GM18526 (cell line): ENCODE results near the gene CCSER1.

Source experiments
- POLR2A ChIP-seq: IDR thresholded peaks from 3 replicates; pipeline ENCODE4 v1.6.1; 2011; ENCODE audit not compliant: insufficient read length; ENCODE audit errors: extremely low read depth

Gene CCSER1

GRCh38 chr4:90816754-90817153, 689.6 kb downstream of the CCSER1 start:
- TF ChIP-seq POLR2A = no peak

DNA sequence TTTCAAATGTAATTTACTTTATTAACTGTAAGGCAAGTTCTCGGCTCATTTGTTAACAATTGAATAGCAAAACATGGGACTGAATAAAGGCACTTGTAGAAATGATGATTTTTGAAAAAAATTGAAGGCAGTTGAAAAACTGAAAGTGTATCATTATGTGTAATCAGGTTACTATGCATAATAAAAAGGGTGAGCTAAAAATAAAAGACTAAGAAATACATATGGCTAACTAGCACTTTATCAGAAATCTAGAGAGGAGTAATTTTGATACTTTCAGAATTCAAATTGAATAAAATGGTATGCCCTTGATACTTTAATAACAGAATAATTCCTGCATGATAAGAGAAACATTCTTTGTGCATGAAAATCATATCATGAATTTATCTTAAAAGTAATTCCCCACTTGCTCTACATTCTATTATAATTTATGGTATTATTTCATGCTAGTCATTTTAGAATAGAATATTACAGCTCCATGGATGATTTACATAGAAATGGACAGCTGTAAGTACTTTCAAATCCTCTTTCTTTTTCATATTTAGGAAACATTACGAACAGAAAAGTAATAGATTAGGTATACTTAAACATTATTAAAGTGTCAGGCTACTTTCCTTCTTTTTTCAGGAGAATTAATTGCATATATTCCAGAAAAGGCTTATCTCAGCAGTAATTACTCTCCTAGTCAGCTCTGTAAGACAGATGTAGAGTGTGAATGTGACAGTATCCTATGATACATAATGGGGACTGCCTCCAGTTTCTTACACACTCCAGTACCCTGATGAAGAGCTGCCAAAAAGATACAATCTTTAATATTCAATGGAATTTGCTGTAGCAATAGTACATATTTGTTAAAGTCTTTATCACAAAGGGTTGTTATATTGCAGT, 697.3 kb downstream of the CCSER1 start:
- TF ChIP-seq POLR2A = no peak

- TF ChIP-seq POLR2A = no peak
Measured at GRCh38 chr4:90825849-90826248, 698.7 kb downstream of the CCSER1 start.

DNA sequence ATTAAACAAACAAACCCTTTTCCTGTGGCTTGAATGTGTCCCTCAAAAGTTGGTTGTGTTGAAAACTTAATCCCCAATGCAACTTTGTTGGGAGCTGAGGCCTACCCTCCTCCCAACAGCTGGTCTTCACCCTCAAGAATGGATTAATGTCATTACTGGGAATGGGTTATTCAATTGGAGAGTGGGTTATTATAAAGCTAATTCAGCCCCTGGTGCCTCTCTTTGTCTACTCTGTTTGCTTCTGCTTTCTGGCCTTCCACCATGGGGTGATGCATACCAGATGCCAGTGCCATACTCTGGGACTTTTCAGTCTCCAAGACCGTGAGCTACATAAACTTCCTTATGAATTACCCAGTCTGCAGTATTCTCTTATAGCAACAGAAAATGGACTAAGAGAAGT, 706.5 kb downstream of the CCSER1 start:
- no peak for TF ChIP-seq POLR2A

GRCh38 chr4:90837241-90837640, 710.0 kb downstream of the CCSER1 start:
- TF ChIP-seq POLR2A = no peak

GRCh38 chr4:90840291-90840690, 713.1 kb downstream of the CCSER1 start:
- no peak for TF ChIP-seq POLR2A

DNA sequence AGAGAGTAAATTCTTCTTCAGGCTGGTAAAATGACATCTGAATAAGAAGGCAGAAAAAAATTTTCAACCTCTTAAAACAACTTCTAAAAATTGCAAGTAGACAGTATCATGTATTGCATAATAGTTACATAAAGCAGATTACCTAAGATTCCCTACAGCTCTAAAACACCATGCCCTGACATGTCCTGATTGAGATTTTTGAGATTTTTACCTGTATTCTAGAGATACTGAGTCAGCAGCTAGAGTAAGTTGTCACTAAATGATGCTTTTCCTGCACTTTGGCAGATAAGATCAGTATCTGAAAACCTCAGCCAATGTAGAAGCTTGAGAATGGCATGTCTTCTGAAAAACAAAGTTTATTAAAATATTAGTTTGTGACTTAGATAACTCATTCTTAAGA, 713.6 kb downstream of the CCSER1 start:
- TF ChIP-seq POLR2A = no peak

GRCh38 chr4:90841676-90842075, 714.5 kb downstream of the CCSER1 start:
- no peak for TF ChIP-seq POLR2A

DNA sequence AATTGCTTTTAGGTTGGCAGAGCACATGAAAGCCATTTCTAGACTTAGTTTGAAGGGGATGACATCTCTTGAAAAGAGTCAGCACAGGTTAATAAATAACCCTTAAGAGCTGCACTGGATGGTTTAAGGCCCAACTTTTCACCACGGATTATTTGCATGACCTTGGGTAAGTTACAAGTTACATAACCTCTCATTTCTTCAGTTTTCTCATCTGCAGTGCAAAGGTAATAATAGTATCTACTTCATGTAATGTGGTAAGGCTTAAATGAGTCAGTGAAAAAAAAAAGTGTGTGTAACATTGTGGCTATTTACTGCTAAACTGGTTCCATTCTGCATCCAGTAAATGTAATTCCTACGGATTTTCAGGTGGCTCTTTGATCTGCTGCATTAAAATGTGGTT, 715.8 kb downstream of the CCSER1 start:
- TF ChIP-seq POLR2A = no peak

DNA sequence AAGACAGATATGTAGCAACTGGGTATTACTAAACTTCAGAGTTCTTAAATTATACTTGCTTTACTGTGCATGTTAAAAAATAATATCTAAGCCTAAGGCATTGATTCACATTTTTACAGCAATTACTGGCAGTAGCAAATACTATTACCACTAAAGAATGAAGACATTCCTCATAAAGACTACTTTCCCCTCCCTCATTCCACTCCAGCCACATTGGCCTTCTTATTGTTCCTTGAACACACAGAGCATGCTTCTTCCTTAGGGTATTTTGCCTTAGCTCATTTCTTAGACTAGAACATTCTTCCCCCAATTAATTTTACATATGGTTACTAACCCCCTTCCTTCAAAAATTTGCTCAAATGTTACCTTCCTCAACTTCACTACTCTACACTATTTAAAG, 717.0 kb downstream of the CCSER1 start:
- no peak for TF ChIP-seq POLR2A

DNA sequence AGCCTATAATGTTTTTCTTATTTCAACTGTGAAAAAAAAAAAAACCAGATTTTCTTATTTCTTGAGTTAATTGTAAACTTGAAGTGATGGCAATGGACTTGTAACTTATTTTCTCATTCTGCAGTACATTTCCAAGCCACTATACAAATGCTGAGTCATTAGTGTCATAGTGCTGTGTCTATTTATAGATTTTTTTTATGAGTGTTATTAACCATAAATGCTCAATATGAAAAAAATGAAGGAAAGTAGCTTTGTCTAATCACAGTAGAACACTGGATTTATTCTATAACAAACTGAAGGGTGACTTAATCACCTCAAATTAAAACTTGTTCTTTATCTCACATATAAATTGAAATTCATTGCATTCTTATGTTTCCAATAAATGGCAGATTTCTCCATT, 718.6 kb downstream of the CCSER1 start:
- TF ChIP-seq POLR2A = no peak

DNA sequence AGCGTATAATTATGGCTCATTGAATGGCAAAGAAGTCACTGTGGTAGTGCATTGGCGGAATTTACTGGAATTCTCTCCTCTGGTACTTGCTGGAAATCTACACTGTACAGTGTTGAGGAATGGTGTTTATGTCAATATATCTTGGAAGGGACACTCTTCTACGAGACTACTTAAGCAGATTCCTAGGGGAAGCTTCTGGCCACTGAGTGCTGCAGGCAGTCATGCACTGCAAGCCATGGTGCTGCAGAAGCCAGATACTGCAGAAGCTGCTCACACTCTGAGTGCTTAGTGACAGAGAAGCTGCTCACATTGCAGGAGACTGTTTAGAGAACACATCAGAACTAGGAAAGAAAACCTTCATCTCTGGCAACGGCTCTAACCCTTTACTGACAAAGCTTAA, 725.0 kb downstream of the CCSER1 start:
- no peak for TF ChIP-seq POLR2A

DNA sequence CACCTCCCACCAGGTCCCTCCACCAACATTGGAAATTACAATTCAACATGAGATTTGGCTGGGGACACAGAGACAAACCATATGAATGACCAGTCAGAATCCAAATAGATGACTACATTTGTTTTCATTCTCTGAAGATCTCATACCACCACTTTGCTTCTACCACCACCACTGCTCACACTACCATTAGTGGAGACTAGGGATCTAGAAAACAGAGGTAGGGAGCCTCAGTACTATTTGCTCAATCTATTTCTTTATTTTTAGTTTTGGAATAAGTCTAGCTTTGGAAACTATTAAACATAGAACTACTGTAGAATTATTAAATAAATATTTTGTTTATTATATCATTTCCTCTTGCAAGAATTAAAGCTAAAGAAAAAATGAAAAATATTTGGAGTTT, 727.9 kb downstream of the CCSER1 start:
- no peak for TF ChIP-seq POLR2A

GRCh38 chr4:90857081-90857820, 730.1 kb downstream of the CCSER1 start:
- TF ChIP-seq POLR2A = no peak

DNA sequence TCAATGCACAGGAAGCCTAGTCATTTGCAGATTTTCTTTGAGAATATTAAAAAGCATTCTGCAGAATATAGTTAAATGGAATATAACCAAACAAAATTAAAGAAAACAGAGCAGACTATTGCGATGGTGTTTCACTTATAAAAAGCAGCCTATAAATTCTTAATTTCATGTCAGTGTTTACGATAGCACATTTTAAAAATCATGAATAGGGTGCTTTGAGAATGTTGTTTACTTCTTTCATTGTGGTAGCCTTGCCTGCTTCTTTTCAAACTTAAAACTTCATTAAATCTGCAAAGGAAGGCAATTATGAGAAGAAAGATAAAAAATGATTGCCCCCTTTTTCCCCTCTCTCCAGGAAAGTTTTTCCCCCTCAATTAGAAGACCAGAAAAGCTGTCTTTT, 748.6 kb downstream of the CCSER1 start:
- TF ChIP-seq POLR2A = no peak

- TF ChIP-seq POLR2A = no peak
Measured at GRCh38 chr4:90876296-90876695, 749.1 kb downstream of the CCSER1 start.
